OCI-LY3 (cell line): ENCODE results near the gene ARL3.

ENCODE experiments used
- EZH2phosphoT487 ChIP-seq: fragments of 200-600 bp; shearing (Covaris generic); IDR thresholded peaks from 2 replicates; pipeline ENCODE4 v1.6.1; 2018; ENCODE audit warnings: antibody characterized with exemption, mixed run types, low read depth
- TF ChIP-seq, protein P1 (sequence below): fragments of 200-600, 300-600 bp; sonication (generic); IDR thresholded peaks from 2 replicates; pipeline ENCODE4 v1.5.1; 2014; ENCODE audit warnings: antibody characterized with exemption, low read length, low read depth

DNA sequence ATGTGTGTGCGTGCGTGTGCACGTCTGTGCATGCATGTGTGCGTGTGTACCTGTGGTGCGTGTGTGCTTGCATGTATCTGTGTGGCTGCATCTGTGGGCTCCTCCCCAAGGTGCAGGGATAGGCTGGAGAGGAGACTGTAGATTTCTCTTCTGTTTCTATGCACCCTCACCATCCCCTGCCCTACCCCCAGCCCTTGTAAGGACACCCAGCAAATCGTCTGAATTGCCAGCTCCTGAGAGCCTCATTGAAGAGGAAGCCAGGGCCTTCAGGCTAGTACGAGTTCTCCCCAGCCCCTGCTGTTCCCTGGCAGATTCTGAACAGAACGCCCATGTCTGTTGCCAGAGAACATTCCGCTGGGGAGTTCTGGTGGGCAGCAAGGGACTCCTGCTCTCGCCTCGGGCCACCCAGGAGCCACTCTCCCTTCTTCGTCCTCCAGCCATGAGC lies 86.9 kb downstream of the ARL3 start:
- TF ChIP-seq, protein P1, sequence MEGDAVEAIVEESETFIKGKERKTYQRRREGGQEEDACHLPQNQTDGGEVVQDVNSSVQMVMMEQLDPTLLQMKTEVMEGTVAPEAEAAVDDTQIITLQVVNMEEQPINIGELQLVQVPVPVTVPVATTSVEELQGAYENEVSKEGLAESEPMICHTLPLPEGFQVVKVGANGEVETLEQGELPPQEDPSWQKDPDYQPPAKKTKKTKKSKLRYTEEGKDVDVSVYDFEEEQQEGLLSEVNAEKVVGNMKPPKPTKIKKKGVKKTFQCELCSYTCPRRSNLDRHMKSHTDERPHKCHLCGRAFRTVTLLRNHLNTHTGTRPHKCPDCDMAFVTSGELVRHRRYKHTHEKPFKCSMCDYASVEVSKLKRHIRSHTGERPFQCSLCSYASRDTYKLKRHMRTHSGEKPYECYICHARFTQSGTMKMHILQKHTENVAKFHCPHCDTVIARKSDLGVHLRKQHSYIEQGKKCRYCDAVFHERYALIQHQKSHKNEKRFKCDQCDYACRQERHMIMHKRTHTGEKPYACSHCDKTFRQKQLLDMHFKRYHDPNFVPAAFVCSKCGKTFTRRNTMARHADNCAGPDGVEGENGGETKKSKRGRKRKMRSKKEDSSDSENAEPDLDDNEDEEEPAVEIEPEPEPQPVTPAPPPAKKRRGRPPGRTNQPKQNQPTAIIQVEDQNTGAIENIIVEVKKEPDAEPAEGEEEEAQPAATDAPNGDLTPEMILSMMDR, result no peak
- no peak for TF ChIP-seq EZH2phosphoT487
